Transverse colon (tissue), 4 donors: ENCODE measurements around the gene ADCY4.

Source experiments
- EP300 ChIP-seq: sonication (generic); formaldehyde crosslinking; IDR thresholded peaks from one replicate; pipeline ENCODE4 v1.6.1; 2017; ENCODE audit warnings: antibody characterized with exemption, low read depth
- POLR2A ChIP-seq: fragments of 450-650 bp; IDR thresholded peaks from one replicate; pipeline ENCODE4 v1.6.1; 2016; ENCODE audit warnings: antibody characterized with exemption, mild to moderate bottlenecking, moderate library complexity
- POLR2AphosphoS5 ChIP-seq, 3 donors: sonication (generic); formaldehyde crosslinking; IDR thresholded peaks; one replicate each; pipeline ENCODE4 v1.6.1; 2016; ENCODE audit warnings: antibody characterized with exemption in 3 of 3
- TF ChIP-seq, protein P1 (sequence below), 5 experiments: fragments of 200-600 bp in 3 of 5; fragments of 450-650 bp in 2 of 5; sonication (generic) in 3 of 5; IDR thresholded peaks; 1 replicate in 2 of 5; 2 replicates in 3 of 5; pipeline ENCODE4 v1.5.1; 2016 to 2017; ENCODE audit warnings: antibody characterized with exemption in 5 of 5, inconsistent platforms in 3 of 5, mild to moderate bottlenecking in 2 of 5, moderate library complexity in 1 of 5

DNA sequence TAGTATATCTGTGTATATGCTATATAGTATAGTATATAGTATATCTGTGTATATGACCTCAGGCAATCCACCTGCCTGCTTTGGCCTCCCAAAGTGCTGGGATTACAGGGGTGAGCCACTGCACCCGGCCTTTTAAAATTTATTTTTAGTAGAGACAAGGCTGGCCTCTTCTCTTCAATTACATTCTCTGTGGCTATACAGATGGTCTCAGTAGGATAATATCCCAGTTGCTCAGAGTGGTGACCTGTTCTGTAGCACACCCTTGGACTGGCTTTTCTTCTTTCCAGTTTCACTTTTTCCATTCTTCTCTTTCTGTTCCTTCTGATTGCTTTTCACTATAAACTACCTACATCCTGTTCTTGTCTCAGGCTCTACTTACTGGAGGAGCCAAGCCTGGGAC lies 30.0 kb upstream of the ADCY4 start:
- TF ChIP-seq POLR2A, result no peak
- TF ChIP-seq, protein P1, sequence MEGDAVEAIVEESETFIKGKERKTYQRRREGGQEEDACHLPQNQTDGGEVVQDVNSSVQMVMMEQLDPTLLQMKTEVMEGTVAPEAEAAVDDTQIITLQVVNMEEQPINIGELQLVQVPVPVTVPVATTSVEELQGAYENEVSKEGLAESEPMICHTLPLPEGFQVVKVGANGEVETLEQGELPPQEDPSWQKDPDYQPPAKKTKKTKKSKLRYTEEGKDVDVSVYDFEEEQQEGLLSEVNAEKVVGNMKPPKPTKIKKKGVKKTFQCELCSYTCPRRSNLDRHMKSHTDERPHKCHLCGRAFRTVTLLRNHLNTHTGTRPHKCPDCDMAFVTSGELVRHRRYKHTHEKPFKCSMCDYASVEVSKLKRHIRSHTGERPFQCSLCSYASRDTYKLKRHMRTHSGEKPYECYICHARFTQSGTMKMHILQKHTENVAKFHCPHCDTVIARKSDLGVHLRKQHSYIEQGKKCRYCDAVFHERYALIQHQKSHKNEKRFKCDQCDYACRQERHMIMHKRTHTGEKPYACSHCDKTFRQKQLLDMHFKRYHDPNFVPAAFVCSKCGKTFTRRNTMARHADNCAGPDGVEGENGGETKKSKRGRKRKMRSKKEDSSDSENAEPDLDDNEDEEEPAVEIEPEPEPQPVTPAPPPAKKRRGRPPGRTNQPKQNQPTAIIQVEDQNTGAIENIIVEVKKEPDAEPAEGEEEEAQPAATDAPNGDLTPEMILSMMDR (IDR thresholded peaks at IDR 0.05), result no peak
- TF ChIP-seq EP300, result no peak
- TF ChIP-seq POLR2AphosphoS5 (IDR thresholded peaks at IDR 0.05), result no peak
